NCI-H187 (cell line): ENCODE data around the gene MCM6.
"Not testable (repeated sequence)": the region's sequence is repeated elsewhere in the genome, so short reads cannot be mapped to it uniquely, and the experiment has no call there.

Experiments
- DNase-seq, 2 experiments: peaks; one replicate each; lab custom pipeline; 2025; lab: John Stamatoyannopoulos, UW

The MCM6 gene

DNA sequence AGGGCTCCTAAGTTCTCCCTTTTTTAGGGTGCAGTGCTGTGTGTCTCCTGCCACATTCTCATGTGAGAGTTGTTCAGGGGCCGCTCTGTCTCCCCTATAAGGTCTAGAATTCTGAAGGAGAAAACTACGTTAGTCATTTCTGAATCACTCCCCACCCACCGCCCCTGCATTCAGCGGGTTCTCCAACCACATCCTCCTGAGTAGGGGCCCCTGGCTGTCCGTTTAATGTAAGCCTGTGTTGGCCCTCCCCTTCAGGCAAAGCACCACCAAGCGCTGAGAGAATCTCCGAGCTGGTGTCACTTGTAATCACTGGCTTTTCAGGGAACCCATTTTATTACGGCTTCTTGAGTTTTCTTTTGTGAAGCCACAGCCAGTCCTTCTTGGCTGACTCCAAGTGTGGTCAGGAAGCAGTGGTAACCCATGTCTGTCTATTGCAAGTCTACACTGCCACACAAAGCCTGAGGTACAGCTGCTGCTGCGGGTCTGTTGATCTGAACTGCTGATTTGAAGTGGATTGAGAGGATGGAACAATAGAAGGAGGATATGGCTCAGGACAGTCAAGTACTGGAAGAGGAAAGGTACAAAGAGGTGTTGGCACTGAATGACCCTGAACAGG lies 56.1 kb downstream of the MCM6 start:
- DNase-seq, result peak in 1 of 2 experiments; percentile 9

DNA sequence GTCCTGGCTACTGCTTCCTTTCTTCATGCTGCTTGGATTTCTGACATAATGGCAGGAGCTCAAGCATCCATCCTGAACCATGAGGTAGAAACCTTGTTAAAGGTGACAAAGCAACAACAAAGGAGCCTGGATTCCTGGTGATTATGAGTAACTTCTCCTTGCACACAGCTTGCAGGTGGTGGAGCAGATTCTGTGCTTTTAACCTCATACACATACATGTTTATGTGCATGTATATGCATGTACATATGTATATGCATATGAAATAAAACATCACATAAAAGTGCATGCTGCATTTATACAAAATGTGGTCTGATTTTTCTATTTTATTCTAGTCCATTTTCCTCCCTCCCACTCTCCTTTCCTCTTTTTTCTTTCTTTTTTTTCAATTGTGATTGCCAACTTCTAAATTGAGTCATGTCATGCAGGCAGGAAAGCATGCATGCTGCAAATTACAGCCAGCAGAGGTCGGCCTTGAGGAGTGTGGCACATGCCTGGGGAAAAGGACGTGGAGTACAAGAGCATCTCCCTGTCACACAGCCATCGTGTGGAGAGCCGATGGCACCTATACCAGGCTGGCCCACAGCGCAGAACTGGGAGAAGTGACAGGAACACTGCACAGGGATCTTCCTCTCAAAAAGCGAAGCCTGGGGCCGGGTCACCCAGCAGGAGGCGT lies 57.2 kb downstream of the MCM6 start:
- DNase-seq, result no peak

DNA sequence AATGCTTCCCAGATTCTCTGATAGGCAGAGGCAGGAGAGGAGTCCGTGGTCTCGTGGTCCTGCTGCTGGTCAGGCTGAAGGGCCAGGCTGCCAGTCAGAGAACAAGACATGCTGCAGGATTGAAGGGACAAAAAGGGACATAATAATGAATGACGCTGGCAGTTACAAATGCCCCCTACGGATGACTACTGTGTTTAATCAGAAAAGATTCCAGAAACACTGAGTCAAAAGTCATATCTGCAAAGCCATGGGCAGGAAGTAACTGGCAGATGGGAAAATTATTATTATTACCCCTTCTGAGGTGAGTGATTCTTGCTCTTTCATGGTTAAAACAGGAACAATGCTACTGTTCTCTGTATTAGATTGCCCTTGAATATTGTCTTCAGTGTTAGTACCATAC lies 58.3 kb downstream of the MCM6 start:
- no peak for DNase-seq

DNA sequence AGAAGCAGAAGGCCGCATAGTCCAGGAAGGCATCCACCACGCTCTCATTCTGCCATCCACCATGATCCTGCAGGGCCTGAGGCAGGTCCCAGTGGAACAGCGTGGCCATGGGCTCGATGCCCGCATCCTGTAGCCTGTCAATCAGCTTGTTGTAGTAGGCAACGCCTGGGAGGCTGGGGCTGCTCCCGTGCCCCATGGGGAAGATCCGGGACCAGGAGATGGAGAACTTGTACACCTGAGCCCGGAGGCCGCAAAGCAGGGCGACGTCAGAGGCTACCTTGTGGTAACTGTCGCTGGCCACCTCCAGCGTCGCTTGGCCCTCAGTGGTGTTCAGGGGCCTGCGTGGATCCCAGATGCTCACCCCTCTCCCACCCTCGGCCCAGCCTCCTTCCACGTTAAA lies 58.8 kb downstream of the MCM6 start:
- no peak for DNase-seq

DNA sequence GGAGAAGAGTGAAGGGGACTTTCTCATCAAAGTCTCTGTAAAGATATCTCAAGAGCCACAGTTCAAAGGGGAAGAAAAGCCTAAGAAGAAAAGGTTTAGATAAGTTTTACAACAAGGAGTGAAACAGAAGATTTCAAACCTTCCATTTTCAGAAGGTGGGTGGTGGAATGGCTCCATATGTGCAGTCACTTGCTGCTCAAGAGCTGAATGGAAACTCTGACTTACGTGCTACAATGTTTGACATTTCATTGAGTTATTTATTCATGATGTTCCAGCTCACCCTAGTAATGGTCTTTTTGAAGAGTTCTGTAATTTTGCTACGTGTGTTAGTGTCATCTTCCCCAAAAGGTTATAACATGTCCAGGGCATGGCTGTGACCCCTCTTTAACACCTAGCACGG lies 61.0 kb downstream of the MCM6 start:
- DNase-seq, result no peak

DNA sequence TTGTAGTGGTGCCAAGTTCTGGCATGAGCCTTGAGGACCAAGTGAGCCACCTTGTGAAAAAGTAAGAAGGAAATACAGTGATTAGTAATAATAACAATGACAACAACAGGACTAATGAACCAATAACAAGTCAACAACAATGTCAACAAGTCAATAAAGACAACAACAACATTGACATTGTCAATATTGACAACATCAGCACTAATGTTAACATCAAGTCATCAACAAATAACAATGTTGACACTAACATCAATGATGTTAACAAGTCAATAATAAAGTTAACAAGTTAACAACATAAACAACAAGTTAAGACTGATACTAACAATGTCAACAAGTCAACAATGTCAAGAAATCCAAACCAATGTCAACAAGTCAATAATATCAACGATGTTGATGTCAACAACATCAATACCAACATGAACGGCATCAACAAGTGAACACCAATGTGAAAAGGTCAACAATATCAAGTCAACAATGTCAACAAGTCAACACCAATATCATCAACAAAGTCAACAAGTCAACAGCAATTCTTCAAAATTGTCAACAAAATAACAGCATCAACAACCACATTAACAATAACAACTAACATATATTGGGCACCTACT lies 63.2 kb downstream of the MCM6 start:
- DNase-seq, result no peak

DNA sequence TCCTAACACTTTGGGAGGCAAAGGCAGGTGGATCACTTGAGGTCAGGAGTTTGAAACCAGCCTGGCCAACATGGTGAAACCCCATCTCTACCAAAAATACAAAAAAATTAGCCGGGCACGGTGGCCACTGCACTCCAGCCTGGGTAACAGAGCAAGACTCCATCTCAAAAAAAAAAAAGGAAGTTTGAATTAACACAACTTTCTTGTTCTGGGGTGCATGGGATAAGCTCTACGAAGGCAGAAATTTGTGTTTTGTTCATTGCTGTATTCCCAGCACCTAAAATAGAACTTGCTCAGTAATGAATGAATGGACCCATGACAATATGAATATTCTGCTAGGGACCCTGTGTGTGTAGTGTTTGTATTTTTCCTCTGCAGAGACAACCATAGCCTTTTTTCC lies 68.4 kb downstream of the MCM6 start:
- not testable (repeated sequence) for DNase-seq

DNA sequence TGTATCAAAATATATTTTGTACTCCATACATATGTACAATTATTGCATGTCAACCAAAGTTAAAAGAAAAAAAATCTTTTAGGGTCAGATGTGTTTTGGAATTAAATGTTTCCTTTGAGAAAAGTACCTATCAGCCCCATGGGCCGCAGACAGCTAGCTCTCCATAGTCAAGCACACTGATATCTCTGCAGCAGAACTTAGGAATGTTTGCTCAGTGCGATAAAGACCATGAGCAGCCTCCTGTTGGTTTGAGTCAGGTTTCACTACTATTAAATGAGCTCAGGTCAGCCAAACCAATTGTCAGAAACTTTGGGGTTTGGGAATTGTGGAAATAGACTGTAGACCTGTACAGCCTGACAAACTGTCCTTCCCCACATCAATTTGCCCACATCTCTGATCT lies 73.0 kb downstream of the MCM6 start:
- DNase-seq, result no peak

DNA sequence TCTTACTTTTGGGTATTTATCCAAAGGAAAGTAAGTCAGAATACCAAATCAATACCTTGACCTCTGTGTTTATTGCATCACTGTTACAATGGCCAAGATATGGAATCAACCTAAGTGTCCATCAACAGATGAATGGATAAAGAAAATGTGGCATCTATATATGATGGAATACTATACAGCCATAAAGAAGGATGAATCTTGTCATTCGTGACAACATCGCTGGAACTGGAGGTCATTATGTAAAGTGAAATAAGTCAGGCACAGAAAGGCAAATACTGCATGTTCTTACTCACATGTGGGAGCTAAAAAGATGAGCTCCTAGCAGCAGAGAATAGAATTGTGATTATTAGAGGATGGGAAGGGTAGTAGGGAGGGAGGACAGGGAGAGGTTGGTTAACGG lies 73.9 kb downstream of the MCM6 start:
- no peak for DNase-seq

DNA sequence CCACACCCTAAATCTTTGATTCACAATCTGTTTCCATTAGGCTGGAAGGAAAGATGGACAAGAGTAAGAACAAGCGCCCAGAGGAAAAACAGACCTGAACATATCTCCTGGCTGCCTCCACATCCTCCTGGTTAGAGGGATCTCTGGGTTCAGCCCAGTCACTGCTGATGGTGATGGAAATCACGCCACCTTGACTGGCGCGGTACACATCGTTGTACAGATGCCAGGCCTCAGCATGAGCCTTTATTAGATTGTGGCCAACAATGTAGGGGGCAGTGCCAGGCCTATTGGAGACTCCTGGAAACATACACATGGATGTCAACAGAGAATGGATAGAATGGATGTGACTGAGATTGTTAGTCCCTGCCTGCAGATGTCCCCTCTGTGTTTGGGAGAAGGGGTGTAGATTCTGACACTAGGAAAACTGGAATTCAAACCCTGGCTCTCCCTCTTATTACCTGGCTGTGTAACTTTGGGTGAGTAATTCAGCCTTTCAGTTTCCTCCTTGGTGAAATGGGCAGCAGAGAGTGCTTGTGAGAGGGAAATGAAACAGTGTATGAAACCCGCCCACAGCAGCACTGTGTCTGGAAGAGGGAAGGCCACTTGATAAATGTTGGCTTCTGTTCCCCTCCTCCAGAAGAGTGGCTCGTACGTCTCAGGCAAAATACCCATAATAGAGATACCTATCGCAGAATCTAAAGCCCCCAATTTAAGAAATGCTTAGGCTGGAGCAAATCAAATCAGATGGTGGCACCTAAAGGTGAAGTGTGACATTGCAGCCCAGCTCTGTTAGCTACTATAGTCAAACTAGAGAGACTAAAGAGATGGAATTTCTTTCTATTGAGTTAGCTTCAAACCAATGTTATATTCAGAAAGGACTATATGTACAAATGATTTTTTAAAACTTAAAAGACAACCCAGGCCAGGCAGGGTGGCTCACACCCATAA lies 75.5 kb downstream of the MCM6 start:
- DNase-seq, result no peak

DNA sequence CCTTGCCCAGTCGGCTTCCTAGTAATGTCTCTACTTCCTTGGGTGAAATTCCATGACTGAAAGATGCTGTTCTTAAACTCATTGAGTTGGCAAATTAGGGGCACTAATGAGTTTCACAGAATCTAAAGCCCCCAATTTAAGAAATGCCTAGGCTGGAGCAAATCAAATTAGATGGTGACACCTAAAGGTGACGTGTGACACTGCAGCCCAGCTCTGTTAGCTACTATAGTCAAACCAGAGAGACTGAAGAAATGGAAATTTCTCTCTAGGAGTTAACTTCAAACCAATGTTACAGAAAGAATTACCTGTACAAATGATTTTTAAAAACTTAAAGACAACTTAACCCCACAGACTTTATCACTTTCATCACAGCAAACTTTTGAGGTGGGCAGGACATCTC lies 76.5 kb downstream of the MCM6 start:
- no peak for DNase-seq

DNA sequence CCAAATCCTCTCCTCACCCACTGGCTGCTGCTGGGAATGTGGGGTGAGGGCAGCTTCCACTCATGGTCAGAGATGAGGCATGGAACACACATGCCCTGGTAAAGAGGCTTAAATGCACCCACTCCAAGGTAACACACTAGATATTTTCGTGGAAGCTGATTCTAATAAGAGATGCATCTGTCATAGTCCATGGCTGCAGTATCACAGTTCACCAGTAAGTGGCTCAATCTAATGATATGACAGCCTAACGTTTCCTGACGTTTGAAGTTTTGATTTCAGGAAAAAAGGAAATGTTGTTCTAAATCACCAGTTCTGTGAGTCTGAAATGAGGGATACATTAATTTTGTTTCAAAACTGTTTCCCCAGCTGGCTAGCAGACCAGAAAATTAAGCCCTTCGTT lies 77.5 kb downstream of the MCM6 start:
- no peak for DNase-seq

DNA sequence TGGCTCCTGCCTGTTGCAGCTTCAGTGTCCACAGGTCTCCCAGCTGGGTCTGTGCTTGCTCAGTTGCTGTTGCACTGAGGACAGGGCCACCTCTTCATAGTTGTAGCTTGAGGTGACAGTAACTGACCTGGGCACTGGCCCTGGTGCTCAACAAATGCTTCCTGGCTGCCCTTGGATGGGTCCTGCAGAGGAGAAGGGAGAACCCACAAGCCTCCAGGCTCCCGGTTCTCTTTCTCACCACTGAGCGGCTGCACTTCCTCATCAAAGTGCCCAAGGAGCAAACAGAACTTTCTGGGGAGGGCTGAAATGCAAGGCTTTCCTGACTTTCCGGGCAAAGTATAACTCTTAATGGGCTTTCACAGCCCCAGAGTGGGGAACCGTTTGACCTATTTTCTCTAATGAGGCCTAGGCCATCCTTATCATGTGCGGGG lies 78.0 kb downstream of the MCM6 start:
- no peak for DNase-seq

DNA sequence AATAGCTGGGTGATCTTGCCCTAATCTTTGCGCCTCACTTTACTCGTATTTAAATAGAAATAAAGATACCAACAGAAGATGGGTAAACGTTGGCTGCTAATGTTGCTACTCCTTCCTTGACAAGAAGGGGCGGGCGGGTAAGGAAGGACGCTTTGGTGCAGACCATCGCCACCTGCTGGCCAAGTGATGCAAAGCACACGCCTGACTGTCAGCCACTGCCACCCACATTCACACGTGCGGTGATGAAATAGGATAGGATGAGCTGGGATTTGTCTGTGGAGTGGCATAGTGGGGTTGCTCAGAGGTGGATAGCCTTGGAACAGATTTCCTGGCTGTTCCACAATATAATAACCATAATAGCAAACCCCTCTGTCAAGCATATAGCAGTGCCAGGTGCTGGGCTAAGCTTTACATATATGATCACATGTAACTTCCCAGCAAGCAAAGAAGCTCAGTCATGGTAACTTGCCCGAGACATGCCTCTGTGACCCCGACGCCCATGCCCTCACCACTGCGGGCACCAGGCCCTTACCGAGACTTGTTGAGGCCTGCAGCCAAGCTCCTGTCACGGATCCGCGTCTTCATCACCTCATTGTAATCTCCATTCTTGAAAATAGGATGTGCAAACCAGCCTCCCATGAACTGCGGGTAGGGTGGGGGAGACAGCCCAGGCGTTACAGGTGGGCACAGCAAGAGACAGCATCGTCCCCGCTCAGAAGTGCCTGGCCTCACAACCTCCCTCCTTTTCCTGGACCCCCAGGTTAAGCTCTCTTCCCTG lies 78.6 kb downstream of the MCM6 start:
- peak; percentile 31 to 38 for DNase-seq

DNA sequence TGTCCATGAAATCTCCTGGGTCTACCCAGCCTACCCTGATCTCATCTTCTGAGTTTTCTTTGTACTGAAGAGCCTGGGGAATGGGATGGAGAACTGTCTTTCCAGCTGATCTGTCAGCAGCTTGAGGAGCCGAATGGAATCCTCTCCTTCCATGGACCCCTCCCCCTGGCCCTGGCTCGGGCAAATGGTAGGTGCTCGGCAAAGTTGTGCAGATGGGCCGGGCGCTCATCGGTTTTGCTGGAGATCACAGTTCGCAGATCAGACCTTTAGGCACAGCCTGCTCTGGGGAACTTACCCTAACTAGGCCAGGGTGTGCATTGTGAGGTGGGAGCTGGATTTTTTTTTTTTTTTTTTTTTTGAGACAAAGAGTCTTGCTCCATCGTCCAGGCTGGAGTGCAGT lies 79.6 kb downstream of the MCM6 start:
- no peak for DNase-seq

DNA sequence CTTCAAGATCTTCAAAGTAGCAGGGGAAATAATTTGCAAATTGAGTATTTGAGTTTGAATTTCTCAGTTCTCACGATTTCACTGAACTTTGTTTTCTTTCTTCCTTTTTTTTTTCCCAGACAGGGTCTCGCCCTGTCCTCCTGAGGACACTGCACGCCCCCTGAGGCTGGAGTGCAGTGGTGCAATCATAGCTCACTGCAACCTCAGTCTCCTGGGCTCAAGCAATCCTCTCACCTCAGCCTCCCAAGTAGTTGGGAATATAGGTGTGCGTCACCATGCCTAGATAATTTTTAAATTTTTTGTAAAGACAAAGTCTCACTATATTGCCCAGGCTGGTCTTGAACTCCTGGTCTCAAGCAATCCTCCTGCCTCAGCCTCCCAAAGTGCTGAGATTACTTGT lies 80.6 kb downstream of the MCM6 start:
- DNase-seq, result not testable (repeated sequence)

DNA sequence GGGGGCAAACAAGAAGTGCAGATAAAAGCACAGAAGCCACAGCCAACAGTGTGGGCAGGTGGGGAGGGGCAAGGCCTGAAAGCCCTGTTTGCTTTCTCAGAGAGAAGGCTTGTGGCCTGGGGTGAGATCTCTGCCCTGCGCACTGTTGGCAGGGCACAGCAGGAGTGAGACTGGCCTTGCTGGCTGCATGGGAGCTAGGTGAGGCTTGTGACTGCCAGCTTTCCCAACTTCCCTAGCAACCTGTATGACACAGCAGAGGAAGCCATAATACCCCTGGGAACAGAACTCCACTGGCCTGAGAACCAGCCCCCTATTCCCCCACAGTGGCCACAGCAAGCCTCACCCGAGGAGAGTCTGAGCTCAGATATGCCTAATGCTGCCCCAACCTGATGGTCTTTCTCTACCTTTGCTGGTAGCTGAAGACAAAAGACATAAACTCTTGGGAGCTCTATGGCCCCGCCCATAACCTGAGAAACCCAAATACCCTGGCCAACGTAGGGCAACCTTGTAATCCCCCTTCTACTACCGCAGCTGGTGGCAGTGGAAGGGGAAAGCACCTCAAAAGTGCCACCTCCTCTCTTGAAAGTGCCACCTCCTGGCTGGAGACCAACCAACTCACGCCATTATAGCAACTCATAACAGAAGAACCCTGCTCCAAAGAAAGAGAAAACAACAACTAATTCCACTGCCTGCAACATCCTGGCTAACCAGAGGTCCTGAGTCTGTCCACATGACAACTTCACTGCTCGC lies 83.7 kb downstream of the MCM6 start:
- DNase-seq, result no peak

DNA sequence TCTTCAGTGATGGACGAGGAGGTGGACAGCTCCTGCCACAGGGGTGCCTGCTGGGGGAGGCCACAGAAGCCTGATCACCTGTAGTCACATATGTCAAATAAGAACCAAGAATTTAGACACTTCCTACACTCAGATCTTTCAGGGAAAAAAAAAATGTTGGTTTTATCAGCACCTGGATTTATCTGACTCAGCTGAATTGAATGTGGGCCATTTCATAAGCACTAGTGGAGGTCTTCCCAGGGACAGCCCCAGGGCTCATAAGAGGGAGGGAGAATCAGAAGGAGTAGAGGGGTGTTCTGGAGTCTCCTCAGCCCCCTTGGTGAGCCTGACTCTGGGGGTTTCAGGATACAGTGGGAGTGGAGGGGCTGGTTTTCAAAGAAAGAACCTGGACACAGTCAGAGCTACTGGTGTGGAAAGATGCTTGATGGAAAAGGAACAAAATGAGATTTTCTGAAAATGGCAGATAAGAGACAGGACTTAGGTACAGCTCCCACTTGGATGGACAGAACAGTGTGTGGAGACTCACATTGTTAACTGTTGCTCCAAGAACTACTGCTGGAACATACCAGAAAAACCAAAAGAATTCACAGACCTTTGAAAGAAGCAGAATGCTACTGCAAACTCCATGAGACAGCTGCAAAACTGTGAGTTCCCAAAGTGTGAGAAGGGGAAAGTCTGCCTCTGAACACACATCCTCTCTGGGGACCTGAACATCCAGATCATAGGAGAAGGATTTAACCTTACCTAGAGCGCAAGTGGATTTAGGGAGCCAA lies 84.6 kb downstream of the MCM6 start:
- no peak for DNase-seq

DNA sequence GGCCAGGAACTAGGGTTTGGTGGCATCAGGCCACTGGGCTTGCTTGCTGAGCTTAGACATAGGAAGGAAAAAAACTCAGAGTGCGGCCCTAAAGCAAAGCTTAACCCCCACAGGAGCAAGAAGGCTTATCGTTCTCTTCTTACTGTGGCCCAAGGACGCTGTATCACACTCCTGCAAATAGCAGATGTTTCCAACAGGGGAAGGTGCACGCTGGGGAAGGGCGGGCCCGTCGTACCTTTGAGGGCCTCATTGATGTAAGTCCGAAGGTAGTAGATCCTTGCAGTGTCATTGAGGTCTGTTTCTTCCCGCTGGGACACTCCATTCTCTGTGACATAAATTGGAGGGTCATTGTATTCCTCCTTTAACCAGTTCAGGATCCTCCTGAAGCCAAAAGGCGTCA lies 85.8 kb downstream of the MCM6 start:
- no peak for DNase-seq
